Gastrocnemius medialis (tissue), 4 donors: Measurements from ENCODE around the gene NCSTN.

ENCODE experiments used
- POLR2A ChIP-seq, 2 donors: fragments of 450-650 bp; IDR thresholded peaks; one replicate each; pipeline ENCODE4 v1.6.1; 2017; ENCODE audit warnings: antibody characterized with exemption in 2 of 2, mild to moderate bottlenecking in 2 of 2, moderate library complexity in 2 of 2
- TF ChIP-seq, protein P1 (sequence below), 5 experiments: fragments of 450-650 bp in 3 of 5; fragments of 200-600 bp in 2 of 5; sonication (generic) in 2 of 5; IDR thresholded peaks in 4 of 5; conservative IDR thresholded peaks in 1 of 5; 1 replicate in 4 of 5; 2 replicates in 1 of 5; pipeline ENCODE4 v1.5.1; 2016 to 2019; ENCODE audit warnings: antibody characterized with exemption in 5 of 5, mild to moderate bottlenecking in 3 of 5, moderate library complexity in 3 of 5

DNA sequence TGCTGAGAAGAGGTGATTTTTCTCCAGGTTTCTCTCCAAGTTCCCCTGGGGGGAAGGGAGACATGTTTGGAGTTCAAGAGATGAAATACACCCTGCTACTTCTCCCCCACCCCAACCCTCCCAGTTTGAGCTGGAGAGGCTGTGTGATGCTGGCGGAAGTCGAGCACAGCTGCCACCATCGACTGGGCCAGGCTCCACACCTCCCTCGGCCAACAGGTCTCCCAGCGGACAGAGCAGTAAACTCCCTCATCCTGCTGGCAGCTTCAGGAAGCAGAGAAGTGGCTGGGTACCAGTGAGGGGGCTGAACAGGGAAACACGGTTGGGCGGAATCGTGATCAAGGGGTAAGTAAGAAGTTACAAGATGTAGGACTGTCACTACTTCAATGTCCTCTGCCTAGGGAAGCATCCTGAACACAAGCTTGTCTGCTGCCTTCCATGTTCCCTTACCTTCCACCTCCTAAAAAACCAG lies 17.1 kb downstream of the NCSTN start:
- TF ChIP-seq POLR2A (IDR thresholded peaks at IDR 0.05) = no peak
- TF ChIP-seq, protein P1, sequence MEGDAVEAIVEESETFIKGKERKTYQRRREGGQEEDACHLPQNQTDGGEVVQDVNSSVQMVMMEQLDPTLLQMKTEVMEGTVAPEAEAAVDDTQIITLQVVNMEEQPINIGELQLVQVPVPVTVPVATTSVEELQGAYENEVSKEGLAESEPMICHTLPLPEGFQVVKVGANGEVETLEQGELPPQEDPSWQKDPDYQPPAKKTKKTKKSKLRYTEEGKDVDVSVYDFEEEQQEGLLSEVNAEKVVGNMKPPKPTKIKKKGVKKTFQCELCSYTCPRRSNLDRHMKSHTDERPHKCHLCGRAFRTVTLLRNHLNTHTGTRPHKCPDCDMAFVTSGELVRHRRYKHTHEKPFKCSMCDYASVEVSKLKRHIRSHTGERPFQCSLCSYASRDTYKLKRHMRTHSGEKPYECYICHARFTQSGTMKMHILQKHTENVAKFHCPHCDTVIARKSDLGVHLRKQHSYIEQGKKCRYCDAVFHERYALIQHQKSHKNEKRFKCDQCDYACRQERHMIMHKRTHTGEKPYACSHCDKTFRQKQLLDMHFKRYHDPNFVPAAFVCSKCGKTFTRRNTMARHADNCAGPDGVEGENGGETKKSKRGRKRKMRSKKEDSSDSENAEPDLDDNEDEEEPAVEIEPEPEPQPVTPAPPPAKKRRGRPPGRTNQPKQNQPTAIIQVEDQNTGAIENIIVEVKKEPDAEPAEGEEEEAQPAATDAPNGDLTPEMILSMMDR (IDR thresholded peaks at IDR 0.05 in 4 of 5, conservative IDR thresholded peaks at IDR 0.05 in 1 of 5) = no peak
